Measurements from ENCODE around the gene EXD3. TPM values are rescaled to one million over a fixed set of nuclear protein-coding genes. Genes with fewer than 3 reads are reported as not detected.

The EXD3 gene
- total and polyA plus RNA-seq, 2 of the 4 experiments (the other 2 are of a cell fraction) = 1.1 to 7.4 TPM

DNA sequence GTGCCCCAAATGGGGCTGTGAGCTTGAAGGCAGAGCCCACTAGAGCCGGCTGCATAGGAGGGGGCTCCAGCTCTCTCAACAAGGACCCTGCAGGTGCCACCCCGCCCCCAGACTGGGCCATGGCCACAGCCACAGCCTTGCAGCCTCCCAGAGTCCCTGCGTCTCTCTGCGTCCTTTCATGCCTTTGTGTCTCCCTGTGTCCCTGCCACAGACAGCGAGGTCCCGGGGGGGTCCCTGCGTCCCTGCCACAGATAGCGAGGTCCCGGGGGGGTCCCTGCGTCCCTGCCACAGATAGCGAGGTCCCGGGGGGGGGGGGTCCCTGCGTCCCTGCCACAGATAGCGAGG is 6.6 kb upstream of the EXD3 start:
- Histone ChIP-seq H3K79me1 (ENCODE audit: low read depth in 1 of 2, low read length in 2 of 2) (no peaks in the 10 kb centered on the region), H2BK120ac (ENCODE audit: low read depth, low read length) (no peak overlapping the region), H3K4me3 (ENCODE audit: insufficient read depth, low read depth, low read length) (no peak overlapping the region), H2AFZ (replicated peaks; ENCODE audit: low read length, poor library complexity) (no peak overlapping the region), H2BK5ac (ENCODE audit: low read depth, low read length, poor library complexity, severe bottlenecking) (no peak overlapping the region), H3K23ac (ENCODE audit: low read depth, low read length) (no peak overlapping the region), H3K36me3 (ENCODE audit: control insufficient read depth, insufficient read depth, low read length) (no peaks in the 10 kb centered on the region), H3K4me2 (ENCODE audit: low read depth, low read length) (no peak overlapping the region), H3K56ac (ENCODE audit: extremely low read depth, insufficient read depth, low read length) (no peak overlapping the region), H2BK15ac (ENCODE audit: low read depth, low read length) (no peak overlapping the region), H2BK20ac (ENCODE audit: low read depth, low read length) (no peak overlapping the region), H4K8ac (ENCODE audit: low read depth in 2 of 2, low read length in 2 of 2) (no peak overlapping the region), H2AK5ac (ENCODE audit: low read depth, low read length) (no peak overlapping the region), H3K9me1 (ENCODE audit: insufficient read depth, low read length) (no peaks in the 10 kb centered on the region), H3K9me3 (ENCODE audit: control insufficient read depth, insufficient read depth, low read length) (no peaks in the 10 kb centered on the region), H4K91ac (ENCODE audit: insufficient read depth, low read depth, low read length) (no peak overlapping the region), H4K20me1 (ENCODE audit: insufficient read depth, low read length) (no peaks in the 10 kb centered on the region), H3K18ac (ENCODE audit: low read depth, low read length) (no peak overlapping the region), H3K4me1 (ENCODE audit: control insufficient read depth, insufficient read depth, low read length) (peaks cover 4% of the 10 kb centered on the region; the same call in 1 of the 2 replicates), H3K27ac (ENCODE audit: insufficient read depth, low read length) (no peak overlapping the region), H4K5ac (ENCODE audit: low read depth, low read length) (no peak overlapping the region), H2AK9ac (replicated peaks; ENCODE audit: low read depth, low read length, poor library complexity) (no peak overlapping the region), H3K4ac (ENCODE audit: low read depth, low read length) (no peak overlapping the region), H3K9ac (ENCODE audit: low read depth, low read length) (no peak overlapping the region), H3K14ac (replicated peaks; ENCODE audit: low read depth, low read length) (no peak overlapping the region), H3K27me3 (ENCODE audit: control insufficient read depth, insufficient read depth, low read length) (no peaks in the 10 kb centered on the region)
- intact Hi-C loops (cut with micrococcal nuclease) (no loop called here), dilution Hi-C loops (cut with HindIII; ENCODE audit: low sequenced_read_pairs, unreplicated experiment) (no loop called here), in situ Hi-C loops (cut with MboI; ENCODE audit: low sequenced_read_pairs) (no loop called here)
- CTCF ChIA-PET = no interaction called here
- no peak for DNase-seq
- TF ChIP-seq ELK1 (IDR thresholded peaks at IDR 0.05; ENCODE audit: borderline replicate concordance, low read depth, low read length) = no peak
- no peak for TF ChIP-seq RCOR1 (IDR thresholded peaks at IDR 0.05; ENCODE audit: insufficient replicate concordance, low read length)
- TF ChIP-seq RFX5 (IDR thresholded peaks at IDR 0.05; ENCODE audit: low read depth, low read length) = no peak
- TF ChIP-seq MAZ (IDR thresholded peaks at IDR 0.05; ENCODE audit: borderline replicate concordance, low read depth, low read length) = no peak
- TF ChIP-seq MAFK (IDR thresholded peaks at IDR 0.05; ENCODE audit: low read depth, low read length) = no peak
- TF ChIP-seq NFE2L2 (IDR thresholded peaks at IDR 0.05; ENCODE audit: low read depth, low read length) = no peak
- no peak for TF ChIP-seq FOS (IDR thresholded peaks at IDR 0.05; ENCODE audit: low read depth, low read length)
- TF ChIP-seq CHD1 (IDR thresholded peaks at IDR 0.05; ENCODE audit: low read depth, low read length) = no peak
- no peak for TF ChIP-seq SMC3 (IDR thresholded peaks at IDR 0.05; ENCODE audit: low read depth, low read length)
- no peak for TF ChIP-seq CEBPB (IDR thresholded peaks at IDR 0.05; ENCODE audit: low read depth, low read length)
- TF ChIP-seq BHLHE40 (IDR thresholded peaks at IDR 0.05; ENCODE audit: low read depth, low read length) = no peak
- no peak for TF ChIP-seq USF2 (IDR thresholded peaks at IDR 0.05; ENCODE audit: low read depth, low read length)
- no peak for TF ChIP-seq RAD21 (IDR thresholded peaks at IDR 0.05; ENCODE audit: low read length)
- TF ChIP-seq MXI1 (IDR thresholded peaks at IDR 0.05; ENCODE audit: borderline replicate concordance, low read depth, low read length) = no peak
- no TSS peak for BruUV-seq (replicated peaks)
- 76% methylated on average over 4 of the region's 14 CpGs; no CpG with 5 or more reads in 1 of the 2 experiments for WGBS, 2 experiments (ENCODE audit: extremely low coverage in 2 of 2, insufficient read length in 1 of 2)
- POLR2A ChIA-PET (ENCODE audit: unreplicated experiment) = no interaction called here
- no peak for ATAC-seq (ENCODE audit: low read depth)

Measured in IMR-90 (cell line).